Colon (tissue), 2 donors: Measurements from ENCODE around the gene IRS2.

Source experiments
- FAIRE-seq: peaks from 2 replicates; lab custom pipeline; 2012; peaks lifted over from hg19 to GRCh38; lab: Jason Lieb, UNC
- donor health status: control.
- donor health status: control.

IRS2 gene

GRCh38 chr13:109706015-109706715 is 80.2 kb downstream of the IRS2 start:
- no peak for FAIRE-seq

GRCh38 chr13:109704771-109705635 is 81.4 kb downstream of the IRS2 start:
- no peak for FAIRE-seq

- FAIRE-seq: no peak
These were observed 83.1 kb downstream of the IRS2 start for GRCh38 chr13:109703250-109703649.
